Activated T-cell treated with anti-CD3 and anti-CD28 coated beads, Interleukin-2, amount 50 U/mL, for 72 hours (primary cell): ENCODE data around the gene VAMP1. TPM values are rescaled to one million over a fixed set of nuclear protein-coding genes. Genes with fewer than 3 reads are reported as not detected.
"Not testable (repeated sequence)": the region's sequence is repeated elsewhere in the genome, so short reads cannot be mapped to it uniquely, and the experiment has no call there.

Experiments used
- ATAC-seq, 2 donors: fragments of 150-1000 bp; cut with Tn5 transposase; replicated peaks in 1 of 2; 2 replicates each; pipeline ENCODE4 v1.10.0; 2021; ENCODE audit warnings: moderate library complexity in 2 of 2, mild to moderate bottlenecking in 1 of 2
- DNase-seq, 2 donors: peaks; one replicate each; pipeline ENCODE4 v3.0.0; 2021 to 2022; ENCODE audit warnings: mixed read lengths in 1 of 2
- H3K27ac Mint-ChIP-seq: one replicate; pipeline ENCODE4 v1.8.0; 2022; ENCODE audit warnings: mild to moderate bottlenecking, moderate library complexity, mixed read lengths
- H3K27me3 Mint-ChIP-seq: one replicate; pipeline ENCODE4 v1.8.0; 2022; ENCODE audit warnings: low read depth, mixed read lengths
- H3K36me3 Mint-ChIP-seq, 2 donors: one replicate each; pipeline ENCODE4 v1.8.0; 2022; ENCODE audit warnings: mixed read lengths in 2 of 2, mild to moderate bottlenecking in 1 of 2; ENCODE audit not compliant: insufficient read depth in 2 of 2
- H3K4me1 Mint-ChIP-seq: one replicate; pipeline ENCODE4 v1.8.0; 2022; ENCODE audit warnings: low read depth, mixed read lengths
- H3K4me3 Mint-ChIP-seq, 2 donors: one replicate each; pipeline ENCODE4 v1.8.0; 2022; ENCODE audit warnings: mild to moderate bottlenecking in 2 of 2, mixed read lengths in 2 of 2, moderate library complexity in 2 of 2
- H3K9me3 Mint-ChIP-seq, 2 donors: one replicate each; pipeline ENCODE4 v1.8.0; 2022; ENCODE audit warnings: mixed read lengths in 2 of 2
- total RNA-seq, 2 donors: library from RNA; stranded (reverse); gene quantifications; one replicate each; pipeline ENCODE4 v1.2.3, GENCODE V29; 2022

VAMP1 gene, protein sequence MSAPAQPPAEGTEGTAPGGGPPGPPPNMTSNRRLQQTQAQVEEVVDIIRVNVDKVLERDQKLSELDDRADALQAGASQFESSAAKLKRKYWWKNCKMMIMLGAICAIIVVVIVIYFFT
- 10 to 100 TPM; 51.2 to 53.1 TPM for total RNA-seq

GRCh38 chr12:6470375-6471163, at the start of gene VAMP1:
Gene VAMP1, minus strand, starts transcription at chr12:6470677. Its CDS starts 146 bp downstream, at chr12:6470531.
- peaks cover 59% of the 10 kb centered on the region for H3K4me1 Mint-ChIP-seq
- H3K36me3 Mint-ChIP-seq, result peaks cover 13 to 23% of the 10 kb centered on the region in 2 donors

GRCh38 chr12:6520186-6520585, 49.7 kb upstream of the VAMP1 start:
- ATAC-seq (no peak), DNase-seq (no peak)
- H3K4me3 Mint-ChIP-seq, result no peak overlapping the region
- H3K9me3 Mint-ChIP-seq, result no peaks in the 10 kb centered on the region
- no peaks in the 10 kb centered on the region for H3K4me1 Mint-ChIP-seq
- H3K27me3 Mint-ChIP-seq, result no peaks in the 10 kb centered on the region
- H3K36me3 Mint-ChIP-seq, result peaks cover 12 to 49% of the 10 kb centered on the region in 2 donors
- peak overlapping the region; percentile 79 for H3K27ac Mint-ChIP-seq

More at GRCh38 chr12:6470375-6471163, at the start of gene VAMP1:
- Mint-ChIP-seq H3K27me3 (no peaks in the 10 kb centered on the region), H3K4me3 (peak within 1 kb of the TSS; percentile 88 to 98), H3K27ac (peak within 1 kb of the TSS; percentile 83), H3K9me3 (no peaks in the 10 kb centered on the region)
- peak; percentile 99 for DNase-seq
- peak; percentile 89 to 92 for ATAC-seq

- Mint-ChIP-seq H3K36me3 (peaks cover 24 to 40% of the 10 kb centered on the region in 2 donors), H3K9me3 (no peaks in the 10 kb centered on the region), H3K27me3 (no peaks in the 10 kb centered on the region), H3K4me3 (no peak overlapping the region), H3K27ac (no peak overlapping the region), H3K4me1 (peaks cover 9% of the 10 kb centered on the region)
- no peak for DNase-seq
- no peak for ATAC-seq
Observed at GRCh38 chr12:6508087-6508486, 37.6 kb upstream of the VAMP1 start.

- DNase-seq, result no peak
- H3K36me3 Mint-ChIP-seq, result peaks cover 17 to 32% of the 10 kb centered on the region in 2 donors
- peaks cover 9% of the 10 kb centered on the region for H3K4me1 Mint-ChIP-seq
- H3K27me3 Mint-ChIP-seq, result no peaks in the 10 kb centered on the region
- H3K9me3 Mint-ChIP-seq, result no peaks in the 10 kb centered on the region
- H3K27ac Mint-ChIP-seq, result no peak overlapping the region
- ATAC-seq, result no peak
- no peak overlapping the region for H3K4me3 Mint-ChIP-seq
Observed at GRCh38 chr12:6507102-6507998, 36.9 kb upstream of the VAMP1 start.

GRCh38 chr12:6500466-6500865, 30.0 kb upstream of the VAMP1 start:
- Mint-ChIP-seq H3K27ac (no peak overlapping the region), H3K4me1 (peaks cover 26% of the 10 kb centered on the region), H3K4me3 (no peak overlapping the region), H3K36me3 (peaks cover 2 to 18% of the 10 kb centered on the region in 2 donors), H3K9me3 (no peaks in the 10 kb centered on the region), H3K27me3 (no peaks in the 10 kb centered on the region)
- DNase-seq, result no peak
- no peak for ATAC-seq

GRCh38 chr12:6497291-6497690, 26.8 kb upstream of the VAMP1 start:
- DNase-seq, ATAC-seq, H3K9me3 Mint-ChIP-seq, H3K27me3 Mint-ChIP-seq: not testable (repeated sequence)
- peak overlapping the region; percentile 67 for H3K27ac Mint-ChIP-seq
- peaks cover 7 to 20% of the 10 kb centered on the region in 2 donors for H3K36me3 Mint-ChIP-seq
- H3K4me3 Mint-ChIP-seq, result peak overlapping the region in 1 of 2 donors; percentile 2
- peaks cover 49% of the 10 kb centered on the region for H3K4me1 Mint-ChIP-seq

DNA sequence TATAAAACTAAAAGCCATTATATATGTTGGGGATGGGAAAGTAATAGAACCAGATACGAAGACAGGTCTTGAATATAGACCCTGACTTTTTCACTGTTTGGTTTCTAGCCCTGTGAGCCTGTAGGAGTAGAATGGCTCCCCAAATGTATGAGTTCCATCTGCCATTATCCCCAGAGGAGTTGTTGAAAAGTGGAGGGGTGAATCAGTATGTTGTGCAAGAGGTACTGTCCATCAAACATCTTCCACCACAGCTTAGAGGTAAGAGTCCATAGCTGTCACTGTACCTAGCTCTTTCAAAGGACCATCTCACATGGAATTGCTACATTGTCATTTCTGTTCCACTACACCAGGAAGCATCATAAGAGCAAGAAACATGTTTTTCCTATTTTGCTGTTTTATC, 24.5 kb upstream of the VAMP1 start:
- Mint-ChIP-seq H3K9me3 (no peaks in the 10 kb centered on the region), H3K27me3 (no peaks in the 10 kb centered on the region), H3K36me3 (peaks cover 9 to 26% of the 10 kb centered on the region in 2 donors), H3K27ac (peak overlapping the region; percentile 96), H3K4me3 (peak overlapping the region; percentile 94 to 100), H3K4me1 (peaks cover 58% of the 10 kb centered on the region)
- DNase-seq (no peak), ATAC-seq (no peak)

DNA sequence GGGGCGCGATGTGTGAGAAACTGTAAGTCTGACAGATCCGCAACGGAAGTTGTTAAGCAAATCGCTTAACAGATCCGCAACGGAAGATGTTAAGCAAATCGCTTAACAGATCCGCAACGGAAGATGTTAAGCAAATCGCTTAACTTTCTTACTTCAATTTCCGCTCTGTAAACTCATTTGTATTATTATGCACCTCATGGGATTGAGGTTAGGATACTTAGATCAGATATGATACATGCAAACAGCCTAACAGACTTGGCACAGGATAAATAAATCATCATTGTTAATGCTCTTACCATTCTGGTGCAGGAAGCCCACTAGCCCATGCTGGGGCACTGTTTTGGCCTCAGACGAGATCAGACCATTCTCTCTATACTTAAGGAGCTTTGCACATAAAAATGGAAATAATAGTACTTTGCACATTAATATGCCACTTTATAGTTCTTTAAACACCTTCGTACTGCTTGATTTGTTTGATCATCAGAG, 23.8 kb upstream of the VAMP1 start:
- peak overlapping the region; percentile 96 for H3K27ac Mint-ChIP-seq

DNA sequence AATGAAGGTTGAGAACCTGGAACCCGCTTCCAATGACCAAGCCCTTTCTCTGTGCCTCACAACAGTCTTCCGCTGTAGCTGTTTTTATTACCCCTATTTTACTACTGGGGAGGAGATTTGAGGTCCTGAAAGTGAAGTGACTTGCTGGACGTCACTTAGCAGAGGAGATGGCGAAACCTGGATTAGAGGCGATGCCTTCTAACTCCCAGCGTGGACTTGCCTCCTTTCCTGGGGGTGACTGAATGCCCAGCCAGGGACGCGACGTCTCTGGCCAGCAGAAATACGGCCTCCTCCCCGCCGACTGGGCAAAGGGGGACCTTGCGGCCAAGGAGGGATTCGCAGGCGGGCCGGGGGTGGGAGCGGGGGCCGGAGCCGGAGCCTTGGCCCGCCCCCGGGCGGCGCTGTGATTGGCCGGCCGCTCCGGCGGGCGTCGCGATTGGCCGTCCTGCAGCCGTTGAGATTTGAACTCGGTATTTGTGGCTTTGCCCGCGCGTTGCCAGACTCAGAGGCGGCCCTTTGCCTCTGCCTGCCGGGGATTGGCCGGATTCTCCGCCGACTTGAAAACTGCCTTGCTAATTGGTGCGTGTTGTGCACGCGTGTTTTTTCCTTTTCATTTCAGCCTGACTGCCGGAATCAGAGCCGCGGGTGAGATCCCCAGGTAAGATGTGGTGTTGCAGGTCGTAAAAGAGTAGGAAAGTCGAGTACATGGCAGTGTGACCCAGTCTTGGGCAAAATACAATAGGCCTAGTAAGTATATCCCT, 23.2 kb upstream of the VAMP1 start, which contains the start of gene NCAPD2:
Gene NCAPD2 (plus strand): TSS at position 606 of the 761 bp plus-strand sequence. CDS start 997 bp downstream, outside the sequence.
- peak; percentile 87 for ATAC-seq
- Mint-ChIP-seq H3K4me1 (peaks cover 58% of the 10 kb centered on the region), H3K36me3 (peaks cover 9 to 19% of the 10 kb centered on the region in 2 donors)

More for the DNA sequence above, 23.8 kb upstream of the VAMP1 start:
- Mint-ChIP-seq H3K9me3 (no peaks in the 10 kb centered on the region), H3K4me1 (peaks cover 58% of the 10 kb centered on the region), H3K4me3 (peak overlapping the region; percentile 94 to 100), H3K36me3 (peaks cover 9 to 24% of the 10 kb centered on the region in 2 donors), H3K27me3 (no peaks in the 10 kb centered on the region)
- peak; percentile 0 to 2 for ATAC-seq
- DNase-seq, result peak in 1 of 2 donors; percentile 17

GRCh38 chr12:6492838-6493496, 22.5 kb upstream of the VAMP1 start, which contains the start of gene MRPL51:
Gene MRPL51, minus strand, starts transcription at chr12:6493262. Its CDS starts 126 bp downstream, at chr12:6493136.
- peak; percentile 82 to 84 for ATAC-seq
- Mint-ChIP-seq H3K4me1 (peaks cover 56% of the 10 kb centered on the region), H3K4me3 (peak within 1 kb of the TSS; percentile 94 to 100), H3K27me3 (no peaks in the 10 kb centered on the region), H3K27ac (peak within 1 kb of the TSS; percentile 97), H3K9me3 (no peaks in the 10 kb centered on the region), H3K36me3 (peaks cover 9 to 18% of the 10 kb centered on the region in 2 donors)
- DNase-seq, result peak; percentile 98 to 99

More for the DNA sequence above, 23.2 kb upstream of the VAMP1 start, which contains the start of gene NCAPD2:
- H3K4me3 Mint-ChIP-seq, result peak within 1 kb of the TSS; percentile 94 to 100
- H3K27me3 Mint-ChIP-seq, result no peaks in the 10 kb centered on the region
- no peaks in the 10 kb centered on the region for H3K9me3 Mint-ChIP-seq
- peak within 1 kb of the TSS; percentile 97 for H3K27ac Mint-ChIP-seq
- DNase-seq, result peak; percentile 95 to 96

DNA sequence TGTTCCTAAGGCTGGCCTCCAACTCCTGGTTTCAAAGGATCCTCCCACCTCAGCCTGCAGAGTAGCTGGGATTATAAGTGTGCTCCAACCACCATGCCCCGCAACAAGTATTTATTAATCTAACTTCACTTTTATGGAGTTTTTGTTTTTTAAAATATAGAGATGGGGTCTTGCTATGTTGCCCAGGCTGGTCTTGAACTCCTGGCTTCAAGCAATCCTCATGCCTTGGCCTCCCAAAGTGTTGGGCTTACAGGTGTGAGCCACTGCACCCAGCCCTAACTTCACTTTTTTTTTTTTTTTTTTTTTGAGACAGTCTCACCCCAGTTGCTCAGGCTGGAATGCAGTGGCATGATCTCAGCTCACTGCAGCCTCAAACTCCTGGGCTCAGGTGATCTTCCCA, 20.2 kb upstream of the VAMP1 start:
- Mint-ChIP-seq H3K4me1 (peaks cover 34% of the 10 kb centered on the region), H3K36me3 (peaks cover 7 to 11% of the 10 kb centered on the region in 2 donors)
- not testable (repeated sequence) for H3K27me3 Mint-ChIP-seq, H3K27ac Mint-ChIP-seq, H3K4me3 Mint-ChIP-seq, H3K9me3 Mint-ChIP-seq, DNase-seq, ATAC-seq
